ENCODE results near the gene MSH5.
"Not testable (repeated sequence)": the region's sequence is repeated elsewhere in the genome, so short reads cannot be mapped to it uniquely, and the experiment has no call there.

The MSH5 gene

DNA sequence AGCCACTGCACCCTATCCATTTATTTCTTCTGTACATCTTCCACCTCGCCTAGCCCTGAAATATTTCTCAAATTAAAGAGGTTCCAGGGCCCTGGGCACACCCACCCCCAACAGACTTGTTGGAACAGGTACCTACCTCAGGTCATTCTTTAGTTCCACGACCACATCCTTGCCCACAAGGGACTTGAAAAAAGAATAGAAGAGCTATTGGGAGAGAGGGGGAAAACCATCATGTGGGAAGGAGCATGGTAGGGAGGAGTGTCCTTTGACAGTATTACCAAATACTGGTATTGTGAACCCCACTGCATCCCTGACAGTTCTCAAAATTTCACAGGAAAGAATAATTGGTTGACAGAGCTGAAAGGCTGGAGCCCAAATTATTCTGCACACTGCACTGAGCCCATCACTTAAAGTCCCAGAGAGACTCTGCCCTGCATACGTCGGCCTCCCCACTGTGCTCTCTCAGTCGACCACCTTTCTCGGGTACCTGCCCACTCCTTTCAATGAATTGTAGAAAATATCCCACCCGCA lies 66.2 kb downstream of the MSH5 start:
- no peak for DNase-seq (ENCODE audit: low read depth)

DNA sequence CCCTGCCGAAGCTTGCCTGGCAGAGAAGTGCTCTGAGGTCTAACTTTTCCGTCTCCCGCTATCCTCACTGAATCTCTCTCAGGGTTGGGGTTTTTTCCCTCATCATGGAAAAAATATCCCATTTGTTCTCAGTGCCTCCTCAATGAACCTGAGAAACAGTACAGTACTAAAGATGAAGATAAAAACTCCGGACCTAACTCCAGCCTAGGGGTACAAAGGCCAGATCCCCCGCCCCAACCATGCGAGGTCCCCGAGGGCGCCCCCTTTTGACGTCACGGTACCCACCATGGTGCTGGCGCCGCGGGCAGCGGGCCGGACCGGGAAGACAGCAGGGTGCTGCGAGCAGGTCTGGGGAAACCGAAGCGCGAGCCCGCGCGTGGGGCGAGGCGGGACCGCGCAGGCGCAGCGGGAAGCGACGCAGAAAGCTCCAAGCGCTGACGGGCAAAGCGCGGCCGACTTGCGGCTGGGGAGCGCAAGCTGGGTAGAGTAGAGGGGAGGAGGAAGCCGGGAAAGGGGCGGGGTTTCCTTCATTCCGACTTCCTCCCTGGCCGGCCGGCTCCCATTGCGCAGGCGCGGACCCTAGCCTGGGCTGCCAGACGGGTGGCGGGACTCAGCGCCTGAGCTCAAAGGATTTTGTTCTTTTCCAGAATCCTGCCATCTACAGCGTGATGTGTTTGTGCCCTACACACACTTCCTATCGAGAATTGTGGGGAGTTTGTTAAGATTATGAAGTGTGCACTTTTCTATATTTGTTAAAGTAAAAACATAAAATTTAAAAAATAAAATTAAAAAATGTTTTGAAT lies 66.9 kb downstream of the MSH5 start, which contains the start of gene LSM2:
Gene LSM2 (minus strand): TSS at position 497 of the 803 bp plus-strand sequence. CDS start 209 bp downstream, at position 288.
- peak; percentile 96 for DNase-seq (ENCODE audit: low read depth)

DNA sequence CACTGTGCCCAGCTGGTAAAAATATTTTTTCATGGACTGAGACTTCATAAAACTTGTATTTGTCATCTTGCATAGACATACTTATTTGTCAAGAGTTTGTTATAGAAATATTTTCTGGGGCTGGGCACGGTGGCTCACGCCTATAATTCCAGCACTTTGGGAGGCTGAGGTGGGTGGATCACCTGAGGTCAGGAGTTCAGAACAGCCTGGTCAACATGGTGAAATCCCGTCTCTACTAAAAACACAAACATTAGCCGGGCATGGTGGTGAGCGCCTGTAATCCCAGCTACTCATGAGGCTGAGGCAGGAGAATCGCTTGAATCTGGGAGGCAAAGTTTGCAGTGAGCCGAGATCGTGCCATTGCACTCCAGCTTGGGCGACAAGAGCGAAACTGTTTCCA lies 68.8 kb downstream of the MSH5 start:
- not testable (repeated sequence) for DNase-seq (ENCODE audit: low read depth)

DNA sequence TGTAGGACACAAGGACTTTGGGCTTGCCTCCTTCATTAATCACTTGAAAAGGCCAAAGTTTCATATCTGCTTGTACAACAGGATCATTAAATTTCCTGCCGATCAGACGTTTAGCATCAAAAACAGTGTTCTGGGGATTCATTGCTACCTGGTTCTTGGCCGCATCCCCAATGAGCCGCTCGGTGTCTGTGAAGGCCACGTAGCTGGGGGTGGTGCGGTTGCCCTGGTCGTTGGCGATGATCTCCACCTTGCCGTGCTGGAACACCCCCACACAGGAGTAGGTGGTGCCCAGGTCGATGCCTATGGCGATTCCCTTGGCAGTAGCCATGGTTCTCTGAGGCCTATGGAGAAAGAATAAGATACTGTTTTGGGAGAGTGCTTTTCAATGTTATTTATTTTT lies 71.8 kb downstream of the MSH5 start:
- DNase-seq (ENCODE audit: low read depth): no peak

Measured in fibroblast of the conjunctiva (primary cell).